Measurements from ENCODE around the gene SGSM2. TPM values are rescaled to one million over a fixed set of nuclear protein-coding genes. Genes with fewer than 3 reads are reported as not detected.

The SGSM2 gene
- total RNA-seq, 1 experiment from 2014 or later, result 18.6 TPM

DNA sequence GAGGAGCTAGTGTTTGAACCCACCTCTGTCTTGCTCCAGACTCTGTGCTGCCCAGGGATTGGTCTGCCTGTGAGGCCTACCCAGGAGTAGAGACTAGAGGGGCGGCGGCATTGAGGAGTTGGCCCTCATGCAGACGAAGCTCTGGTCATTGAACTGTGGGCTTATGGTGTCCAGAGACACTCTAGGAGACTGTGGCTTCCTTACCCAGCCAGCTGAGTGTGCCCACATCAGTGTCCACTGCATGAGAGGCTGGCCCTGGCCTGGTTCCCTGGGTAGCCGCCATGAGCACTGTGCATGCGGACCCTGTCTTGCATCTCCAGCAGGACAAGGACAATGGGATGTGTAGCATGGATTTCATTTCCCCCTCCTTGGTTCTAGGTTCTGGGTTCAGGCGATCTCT lies 14.0 kb downstream of the SGSM2 start:
- Histone ChIP-seq H3K4me1 (replicated peaks) (no peaks in the 10 kb centered on the region), H3K27ac (no peak overlapping the region), H3K36me3 (no peaks in the 10 kb centered on the region), H3K9me3 (replicated peaks) (no peaks in the 10 kb centered on the region), H3K4me3 (no peak overlapping the region), H3K27me3 (replicated peaks) (no peaks in the 10 kb centered on the region)
- DNase-seq (ENCODE audit: low read depth in 1 of 2, low spot score in 2 of 2), result no peak

DNA sequence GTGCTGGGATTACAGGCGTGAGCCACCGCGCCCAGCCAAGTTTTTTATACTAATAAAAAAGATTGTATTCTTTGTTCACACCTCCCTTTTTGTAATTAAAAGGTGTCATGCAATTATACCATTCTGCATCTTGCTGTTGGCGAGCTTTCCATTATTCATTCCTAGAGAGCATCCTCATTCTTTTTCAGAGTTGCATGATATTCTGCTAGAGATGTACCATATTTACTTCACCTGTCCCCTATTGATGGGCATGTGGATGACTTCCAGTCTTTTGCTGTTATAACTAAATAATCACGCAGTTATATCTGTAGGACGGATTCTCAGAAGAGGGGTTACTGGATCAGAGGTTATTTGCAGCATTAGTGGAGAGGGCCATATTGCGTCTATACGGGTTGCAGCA lies 17.0 kb downstream of the SGSM2 start:
- no peak overlapping the region for H3K27ac ChIP-seq

DNA sequence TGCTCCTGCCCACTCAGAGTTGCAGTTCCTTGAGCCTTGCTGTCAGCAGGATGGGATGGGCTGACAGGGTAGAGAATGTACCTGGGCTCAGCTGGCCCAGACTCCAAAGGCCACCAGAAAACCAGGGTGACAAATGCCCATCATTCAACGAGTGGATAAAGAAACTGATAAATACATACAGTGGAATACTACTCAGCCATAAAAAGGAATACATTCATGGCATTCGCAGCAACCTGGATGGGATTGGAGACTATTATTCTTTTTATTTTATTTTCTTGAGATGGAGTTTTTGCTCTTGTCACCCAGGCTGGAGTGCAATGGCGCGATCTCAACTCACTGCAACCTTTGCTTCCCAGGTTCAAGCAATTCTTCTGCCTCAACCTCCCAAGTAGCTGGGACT lies 19.9 kb downstream of the SGSM2 start:
- no peak overlapping the region for H3K27ac ChIP-seq
- no peaks in the 10 kb centered on the region; the same call in 1 of the 2 replicates for H3K36me3 ChIP-seq
- peaks cover 12% of the 10 kb centered on the region for H3K4me1 ChIP-seq (replicated peaks)
- H3K27me3 ChIP-seq (replicated peaks), result no peaks in the 10 kb centered on the region
- H3K4me3 ChIP-seq, result no peak overlapping the region
- no peak for DNase-seq (ENCODE audit: low read depth in 1 of 2, low spot score in 2 of 2)
- no peaks in the 10 kb centered on the region for H3K9me3 ChIP-seq (replicated peaks)

More for the DNA sequence above, 17.0 kb downstream of the SGSM2 start:
- Histone ChIP-seq H3K27me3 (replicated peaks) (no peaks in the 10 kb centered on the region), H3K4me1 (replicated peaks) (peaks cover 5% of the 10 kb centered on the region), H3K36me3 (no peaks in the 10 kb centered on the region; the same call in 1 of the 2 replicates), H3K4me3 (no peak overlapping the region), H3K9me3 (replicated peaks) (no peaks in the 10 kb centered on the region)
- no peak for DNase-seq (ENCODE audit: low read depth in 1 of 2, low spot score in 2 of 2)

DNA sequence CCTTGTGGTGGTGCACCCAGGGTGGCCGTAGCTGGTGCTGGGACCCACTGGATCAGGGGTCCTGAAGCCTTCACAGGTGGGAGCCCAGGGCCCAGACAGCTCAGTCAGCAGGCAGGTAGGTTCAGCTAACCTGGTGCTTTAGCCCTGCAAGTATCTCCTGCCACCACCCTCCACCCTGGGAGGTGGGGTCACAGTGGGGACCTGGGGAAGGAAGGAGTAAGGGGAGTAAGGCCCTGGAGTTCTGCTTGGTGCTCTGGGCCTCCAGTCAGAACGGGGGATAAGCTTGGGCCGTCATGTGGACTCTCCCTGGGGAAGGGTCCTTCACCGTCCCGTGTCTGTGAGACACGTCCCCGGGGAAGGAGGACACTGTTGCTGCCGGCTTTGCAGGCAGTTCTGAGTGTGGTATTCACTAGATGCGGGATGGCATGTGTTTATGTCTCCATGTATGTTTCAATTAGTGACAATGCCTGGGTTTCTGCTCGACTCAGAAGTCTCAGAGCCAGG lies 20.7 kb downstream of the SGSM2 start:
- Histone ChIP-seq H3K27ac (no peak overlapping the region), H3K4me1 (replicated peaks) (peaks cover 12% of the 10 kb centered on the region), H3K9me3 (replicated peaks) (no peaks in the 10 kb centered on the region), H3K36me3 (no peaks in the 10 kb centered on the region; the same call in 1 of the 2 replicates), H3K27me3 (replicated peaks) (no peaks in the 10 kb centered on the region), H3K4me3 (no peak overlapping the region)
- no peak for DNase-seq (ENCODE audit: low read depth in 1 of 2, low spot score in 2 of 2)

DNA sequence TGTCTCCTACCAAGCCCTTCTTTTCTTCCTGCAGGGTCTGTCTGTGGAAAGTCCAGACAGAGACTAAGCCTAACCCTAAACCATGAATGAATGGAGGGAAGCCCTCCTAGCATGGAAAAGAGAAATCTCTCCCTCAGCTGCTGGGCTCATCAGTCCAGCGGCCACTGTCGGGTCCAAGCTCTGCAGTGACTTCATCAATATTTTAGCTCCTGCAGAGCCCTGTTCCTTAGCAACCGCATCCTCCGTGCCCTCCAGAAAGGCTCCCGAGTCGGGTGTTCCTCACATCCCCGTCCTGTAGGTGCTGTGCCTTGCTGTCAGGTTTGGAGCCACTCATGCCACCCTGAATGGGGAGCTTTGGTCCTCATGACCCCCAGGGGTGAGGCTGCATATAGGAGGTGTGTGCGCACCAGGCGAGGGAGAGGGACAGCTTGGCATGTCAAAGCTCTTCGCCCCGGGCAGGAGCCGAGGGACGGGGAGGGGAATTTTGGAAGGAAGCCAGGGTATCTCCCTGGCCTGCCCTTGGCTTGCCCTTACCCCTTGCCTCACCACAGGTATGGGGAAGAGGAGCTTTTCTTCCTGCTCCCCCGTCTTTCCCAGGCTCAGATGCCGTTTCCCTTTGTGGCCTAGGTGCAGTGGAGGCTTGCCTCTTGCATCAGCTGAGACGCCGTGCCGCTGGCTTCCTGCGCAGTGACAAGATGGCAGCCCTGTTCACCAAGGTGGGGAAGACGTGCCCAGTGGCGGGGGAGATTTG lies 23.9 kb downstream of the SGSM2 start:
- H3K4me1 ChIP-seq (replicated peaks), result peaks cover 12% of the 10 kb centered on the region
- no peak for DNase-seq (ENCODE audit: low read depth in 1 of 2, low spot score in 2 of 2)
- H3K9me3 ChIP-seq (replicated peaks), result no peaks in the 10 kb centered on the region
- no peaks in the 10 kb centered on the region for H3K27me3 ChIP-seq (replicated peaks)
- H3K4me3 ChIP-seq, result no peak overlapping the region
- no peak overlapping the region for H3K27ac ChIP-seq
- no peaks in the 10 kb centered on the region; the same call in 1 of the 2 replicates for H3K36me3 ChIP-seq

DNA sequence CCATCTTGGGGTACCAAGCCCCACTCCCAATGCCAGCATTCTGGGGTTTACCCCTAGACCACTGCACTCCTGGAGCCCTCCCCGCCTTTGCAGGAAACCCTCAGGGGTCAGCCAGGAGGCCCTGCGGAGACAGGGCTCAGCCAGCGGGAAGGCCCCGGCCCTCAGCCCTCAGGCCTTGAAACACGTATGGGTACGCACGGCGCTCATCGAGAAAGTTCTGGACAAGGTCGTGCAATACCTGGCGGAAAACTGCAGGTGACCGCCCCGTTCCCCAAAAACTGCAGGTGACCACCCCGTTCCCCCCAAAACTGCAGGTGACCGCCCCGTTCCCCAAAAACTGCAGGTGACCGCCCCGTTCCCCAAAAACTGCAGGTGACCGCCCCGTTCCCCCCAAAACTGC lies 24.7 kb downstream of the SGSM2 start:
- Histone ChIP-seq H3K9me3 (replicated peaks) (no peaks in the 10 kb centered on the region), H3K4me3 (no peak overlapping the region), H3K36me3 (no peaks in the 10 kb centered on the region; the same call in 1 of the 2 replicates), H3K27me3 (replicated peaks) (no peaks in the 10 kb centered on the region), H3K4me1 (replicated peaks) (peaks cover 12% of the 10 kb centered on the region), H3K27ac (no peak overlapping the region)
- DNase-seq (ENCODE audit: low read depth in 1 of 2, low spot score in 2 of 2), result no peak

DNA sequence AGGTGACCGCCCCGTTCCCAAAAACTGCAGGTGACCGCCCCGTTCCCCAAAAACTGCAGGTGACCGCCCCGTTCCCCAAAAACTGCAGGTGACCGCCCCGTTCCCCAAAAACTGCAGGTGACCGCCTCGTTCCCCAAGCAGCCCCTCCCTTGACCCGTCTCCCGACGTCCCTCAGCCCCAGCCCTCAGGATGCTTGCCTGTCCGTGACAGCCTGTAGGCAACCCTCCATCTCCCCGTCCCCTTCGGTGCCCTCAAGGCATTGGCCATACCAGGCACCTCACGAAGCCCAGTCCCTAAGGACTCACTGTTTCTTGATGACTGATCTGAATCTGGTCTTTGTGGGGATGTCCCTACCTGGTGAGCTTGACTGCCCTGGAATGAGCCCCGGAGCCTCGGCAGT lies 25.1 kb downstream of the SGSM2 start:
- no peaks in the 10 kb centered on the region; the same call in 1 of the 2 replicates for H3K36me3 ChIP-seq
- DNase-seq (ENCODE audit: low read depth in 1 of 2, low spot score in 2 of 2), result no peak
- H3K27ac ChIP-seq, result no peak overlapping the region
- H3K27me3 ChIP-seq (replicated peaks), result no peaks in the 10 kb centered on the region
- peaks cover 12% of the 10 kb centered on the region for H3K4me1 ChIP-seq (replicated peaks)
- no peaks in the 10 kb centered on the region for H3K9me3 ChIP-seq (replicated peaks)
- no peak overlapping the region for H3K4me3 ChIP-seq

DNA sequence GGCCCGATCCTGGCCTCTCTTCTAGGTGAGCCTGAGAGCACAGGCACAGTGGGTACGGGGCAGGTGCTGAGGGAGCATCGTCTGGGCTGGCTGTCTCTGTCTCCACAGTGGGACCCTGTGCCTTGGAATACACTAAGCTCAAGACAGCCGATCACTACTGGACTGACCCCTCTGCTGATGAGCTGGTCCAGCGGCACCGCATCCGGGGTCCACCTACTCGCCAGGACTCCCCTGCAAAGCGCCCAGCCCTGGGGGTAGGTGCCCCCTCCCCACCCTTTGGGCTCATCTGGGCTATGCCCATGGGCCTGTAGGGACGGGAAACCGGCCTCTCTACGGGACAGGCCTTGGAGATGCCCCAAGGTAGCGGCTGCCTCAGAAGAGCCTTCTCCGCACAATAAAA lies 25.6 kb downstream of the SGSM2 start:
- H3K27me3 ChIP-seq (replicated peaks), result no peaks in the 10 kb centered on the region
- no peaks in the 10 kb centered on the region for H3K9me3 ChIP-seq (replicated peaks)
- peaks cover 12% of the 10 kb centered on the region for H3K4me1 ChIP-seq (replicated peaks)
- no peak overlapping the region for H3K27ac ChIP-seq
- no peak for DNase-seq (ENCODE audit: low read depth in 1 of 2, low spot score in 2 of 2)
- no peak overlapping the region for H3K4me3 ChIP-seq
- H3K36me3 ChIP-seq, result no peaks in the 10 kb centered on the region

DNA sequence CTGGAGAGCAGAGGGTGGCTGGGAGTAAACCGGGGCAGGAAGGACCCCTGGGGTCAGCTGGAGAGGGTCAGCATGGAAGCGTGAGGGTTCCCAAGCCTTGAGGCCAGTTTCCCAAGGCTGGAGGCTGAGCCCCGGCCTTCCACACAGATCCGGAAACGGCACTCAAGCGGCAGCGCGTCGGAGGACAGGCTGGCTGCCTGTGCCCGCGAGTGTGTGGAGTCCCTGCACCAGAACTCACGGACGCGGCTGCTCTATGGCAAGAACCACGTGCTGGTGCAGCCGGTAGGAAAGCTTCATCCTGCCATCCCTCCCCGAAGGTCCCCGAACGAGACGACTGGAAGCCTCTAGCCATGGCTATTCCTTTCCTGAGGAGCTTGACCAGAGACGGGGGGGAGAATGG lies 26.0 kb downstream of the SGSM2 start:
- no peak for DNase-seq (ENCODE audit: low read depth in 1 of 2, low spot score in 2 of 2)
- Histone ChIP-seq H3K36me3 (no peaks in the 10 kb centered on the region), H3K27me3 (replicated peaks) (no peaks in the 10 kb centered on the region), H3K9me3 (replicated peaks) (no peaks in the 10 kb centered on the region), H3K27ac (no peak overlapping the region), H3K4me3 (no peak overlapping the region), H3K4me1 (replicated peaks) (peaks cover 12% of the 10 kb centered on the region)

DNA sequence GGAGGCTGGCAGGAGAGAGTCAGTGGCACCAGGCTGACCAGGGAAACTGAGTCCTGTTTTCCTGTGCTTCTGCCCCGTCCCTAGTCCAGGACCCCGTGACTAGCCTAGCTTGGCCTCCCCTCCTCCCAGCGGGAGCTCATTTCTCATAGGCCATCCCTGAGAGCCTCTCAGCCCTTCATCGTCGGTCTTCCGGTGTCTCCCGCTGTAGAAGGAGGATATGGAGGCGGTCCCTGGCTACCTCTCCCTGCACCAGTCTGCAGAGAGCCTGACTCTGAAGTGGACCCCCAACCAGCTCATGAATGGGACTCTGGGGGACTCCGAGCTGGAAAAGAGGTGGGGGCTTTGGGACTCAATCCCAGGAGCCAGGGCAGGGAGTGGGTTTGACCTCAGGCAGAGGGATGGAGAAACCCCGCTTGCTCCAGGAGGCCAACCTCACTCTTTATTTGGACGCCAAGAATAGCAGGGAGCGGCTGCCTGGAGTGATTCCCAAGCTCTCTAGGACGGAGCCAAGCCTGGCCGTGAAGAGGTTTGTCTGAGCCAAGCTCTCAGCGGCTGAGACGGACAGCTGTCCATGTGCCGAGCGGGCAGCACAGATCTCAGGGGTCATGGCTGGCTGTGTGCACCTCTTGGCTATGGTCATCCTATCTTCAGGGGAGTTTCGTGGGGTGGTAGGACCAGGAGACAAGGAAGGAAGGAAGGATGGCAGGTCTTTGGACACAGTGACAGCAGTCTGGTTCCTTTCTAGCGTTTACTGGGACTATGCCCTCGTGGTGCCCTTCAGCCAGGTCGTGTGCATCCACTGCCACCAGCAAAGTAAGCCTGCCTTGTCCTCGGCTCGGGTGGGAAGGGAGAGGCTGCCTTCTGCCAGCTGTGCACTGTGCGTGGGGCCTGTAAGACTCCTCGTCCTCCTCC lies 26.8 kb downstream of the SGSM2 start:
- Histone ChIP-seq H3K27me3 (replicated peaks) (no peaks in the 10 kb centered on the region), H3K27ac (no peak overlapping the region), H3K9me3 (replicated peaks) (no peaks in the 10 kb centered on the region), H3K4me3 (no peak overlapping the region), H3K4me1 (replicated peaks) (peaks cover 9% of the 10 kb centered on the region), H3K36me3 (no peaks in the 10 kb centered on the region)
- DNase-seq (ENCODE audit: low read depth in 1 of 2, low spot score in 2 of 2), result no peak

DNA sequence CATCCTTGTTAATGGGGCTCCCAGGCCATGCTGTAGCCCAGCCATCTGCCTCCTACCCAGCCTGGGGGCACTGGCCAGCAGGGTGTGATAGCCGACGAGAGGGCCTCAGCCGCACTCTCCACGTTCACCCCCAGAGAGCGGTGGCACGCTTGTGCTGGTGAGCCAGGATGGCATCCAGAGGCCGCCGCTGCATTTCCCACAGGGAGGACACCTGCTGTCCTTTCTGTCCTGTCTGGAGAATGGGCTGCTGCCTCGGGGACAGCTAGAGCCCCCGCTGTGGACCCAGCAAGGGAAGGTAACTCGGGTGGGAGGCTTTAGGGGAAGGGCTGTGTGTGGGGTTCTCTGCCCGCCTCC lies 27.4 kb downstream of the SGSM2 start:
- no peaks in the 10 kb centered on the region for H3K9me3 ChIP-seq (replicated peaks)
- DNase-seq (ENCODE audit: low read depth in 1 of 2, low spot score in 2 of 2), result no peak
- H3K4me3 ChIP-seq, result no peak overlapping the region
- no peaks in the 10 kb centered on the region for H3K36me3 ChIP-seq
- no peak overlapping the region for H3K27ac ChIP-seq
- peaks cover 3% of the 10 kb centered on the region for H3K4me1 ChIP-seq (replicated peaks)
- H3K27me3 ChIP-seq (replicated peaks), result no peaks in the 10 kb centered on the region

DNA sequence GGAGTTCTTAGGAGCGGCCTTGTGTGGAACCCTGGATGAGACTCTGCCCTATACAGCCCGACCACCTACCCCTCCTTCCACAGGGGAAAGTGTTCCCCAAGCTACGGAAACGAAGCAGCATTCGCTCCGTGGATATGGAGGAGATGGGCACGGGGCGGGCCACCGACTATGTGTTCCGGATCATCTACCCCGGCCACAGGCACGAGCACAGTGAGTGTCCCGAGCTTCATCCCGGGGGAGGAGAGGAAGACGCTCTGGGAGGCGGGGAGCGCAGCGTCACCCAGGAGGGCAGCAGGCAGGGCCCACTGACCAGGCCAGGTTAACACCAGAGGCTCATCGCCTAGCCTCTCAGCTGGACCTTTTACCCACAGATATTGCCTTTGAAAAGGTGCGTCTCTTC lies 27.8 kb downstream of the SGSM2 start:
- H3K9me3 ChIP-seq (replicated peaks), result no peaks in the 10 kb centered on the region
- DNase-seq (ENCODE audit: low read depth in 1 of 2, low spot score in 2 of 2), result no peak
- H3K4me3 ChIP-seq, result no peak overlapping the region
- no peaks in the 10 kb centered on the region for H3K36me3 ChIP-seq
- no peaks in the 10 kb centered on the region for H3K4me1 ChIP-seq (replicated peaks)
- no peaks in the 10 kb centered on the region for H3K27me3 ChIP-seq (replicated peaks)
- H3K27ac ChIP-seq, result no peak overlapping the region

DNA sequence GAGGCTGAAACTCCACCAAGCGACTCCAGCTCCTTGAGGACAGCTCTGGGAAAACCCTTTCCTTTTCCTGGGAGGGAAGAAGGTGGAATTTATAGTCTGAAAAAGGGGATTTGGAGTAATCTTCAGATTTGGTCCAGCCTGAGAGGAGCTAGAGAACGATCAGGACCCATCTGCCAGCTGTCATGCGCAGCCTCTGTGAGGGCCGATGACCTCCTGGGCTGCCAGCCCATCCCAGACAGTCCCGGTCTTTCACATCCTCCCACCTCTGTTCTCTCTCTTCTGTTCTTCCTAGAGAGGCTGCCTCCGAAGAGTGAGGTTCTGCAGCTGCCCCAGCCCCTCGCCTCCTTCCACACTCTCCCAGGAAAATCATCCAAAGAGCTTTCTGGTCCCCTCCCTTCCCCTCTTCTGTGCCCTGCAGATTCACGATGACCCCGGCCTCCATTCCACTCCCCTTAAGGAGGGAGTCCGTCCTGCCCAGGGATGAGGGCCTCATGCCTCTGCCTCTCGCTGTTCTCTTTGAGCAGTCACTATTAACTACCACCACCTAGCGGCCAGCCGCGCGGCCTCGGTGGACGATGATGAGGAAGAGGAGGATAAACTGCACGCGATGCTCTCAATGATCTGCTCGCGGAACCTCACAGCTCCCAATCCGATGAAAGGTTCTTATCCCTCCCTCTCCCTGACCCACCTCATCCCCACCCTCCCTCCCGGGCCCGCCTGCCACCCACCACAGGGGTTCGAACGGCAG lies 29.6 kb downstream of the SGSM2 start:
- Histone ChIP-seq H3K9me3 (replicated peaks) (no peaks in the 10 kb centered on the region), H3K27ac (no peak overlapping the region), H3K27me3 (replicated peaks) (no peaks in the 10 kb centered on the region), H3K4me1 (replicated peaks) (no peaks in the 10 kb centered on the region), H3K4me3 (no peak overlapping the region), H3K36me3 (no peaks in the 10 kb centered on the region)
- DNase-seq (ENCODE audit: low read depth in 1 of 2, low spot score in 2 of 2), result no peak

Measured in SJSA1 (cell line).